Right lung (tissue), 10 donors: ENCODE measurements around the gene BEST2. TPM values are rescaled to one million over a fixed set of nuclear protein-coding genes. Genes with fewer than 3 reads are reported as not detected.
"Not testable (repeated sequence)": the region's sequence is repeated elsewhere in the genome, so short reads cannot be mapped to it uniquely, and the experiment has no call there.

Source experiments
- DNase-seq, 2 donors: peaks; one replicate each; pipeline ENCODE4 v3.0.0-alpha.2; 2013
- long read RNA-seq, 8 donors: transcript quantifications; one replicate each; lab custom pipeline, GENCODE V29; 2026
- polyA plus RNA-seq, 5 donors: library from polyadenylated mRNA; unstranded; fragments of 120-200 nt; gene quantifications; one replicate each; pipeline versions ENCODE4 v1.2.1 to v1.2.3, GENCODE V29; 2013; ENCODE audit warnings: inconsistent platforms in 1 of 5, low replicate concordance in 1 of 5; ENCODE audit not compliant: insufficient read length in 5 of 5, insufficient read depth in 1 of 5

BEST2 gene
- under 1 TPM in 4 of 5 donors, not detected in 1; 0.09 to 0.19 (median 0.15) TPM for polyA plus RNA-seq
- long read RNA-seq, donor 1: 0 reads
- long read RNA-seq, donor 2: 0 reads
- long read RNA-seq, donor 3: 0 reads
- long read RNA-seq, donor 4: 0 reads
- long read RNA-seq, donor 5: 0 reads
- long read RNA-seq, donor 6: 0 reads
- long read RNA-seq, donor 7: 0 reads
- long read RNA-seq, donor 8: 0 reads

GRCh38 chr19:12751635-12752034, at the start of gene BEST2:
BEST2 (plus strand) TSS chr19:12751791; CDS start chr19:12752593, 802 bp downstream.
- no peak for DNase-seq

- DNase-seq: no peak
Measured at GRCh38 chr19:12703046-12703445, 48.5 kb upstream of the BEST2 start.

GRCh38 chr19:12705169-12705568, 46.4 kb upstream of the BEST2 start:
- no peak for DNase-seq

- no peak for DNase-seq
Measured at GRCh38 chr19:12705654-12706331, 45.8 kb upstream of the BEST2 start.

- no peak for DNase-seq
Measured at GRCh38 chr19:12706332-12706718, 45.3 kb upstream of the BEST2 start.

- no peak for DNase-seq
Measured at GRCh38 chr19:12708641-12709040, 43.0 kb upstream of the BEST2 start.

GRCh38 chr19:12711187-12711586, 40.4 kb upstream of the BEST2 start:
- DNase-seq: no peak

GRCh38 chr19:12712077-12712476, 39.5 kb upstream of the BEST2 start:
- not testable (repeated sequence) for DNase-seq

- DNase-seq: not testable (repeated sequence)
Measured at GRCh38 chr19:12713304-12713703, 38.3 kb upstream of the BEST2 start.

GRCh38 chr19:12715102-12715501, 36.5 kb upstream of the BEST2 start:
- DNase-seq: no peak

GRCh38 chr19:12715929-12716328, 35.7 kb upstream of the BEST2 start:
- no peak for DNase-seq

- no peak for DNase-seq
Measured at GRCh38 chr19:12720296-12720695, 31.3 kb upstream of the BEST2 start.

- no peak for DNase-seq
Measured at GRCh38 chr19:12720851-12721655, 30.5 kb upstream of the BEST2 start.

- peak; percentile 77 to 80 for DNase-seq
Measured at GRCh38 chr19:12721656-12722565, 29.7 kb upstream of the BEST2 start.

GRCh38 chr19:12722566-12723380, 28.8 kb upstream of the BEST2 start:
- DNase-seq: peak; percentile 96

GRCh38 chr19:12723381-12723640, 28.3 kb upstream of the BEST2 start:
- DNase-seq: no peak

GRCh38 chr19:12723641-12724426, 27.8 kb upstream of the BEST2 start, which contains the start of gene TNPO2:
TNPO2 (minus strand) TSS chr19:12723932; CDS start chr19:12720977, 2,955 bp downstream.
- DNase-seq: peak; percentile 36 to 55

- not testable (repeated sequence) for DNase-seq
Measured at GRCh38 chr19:12725612-12726011, 26.0 kb upstream of the BEST2 start.

GRCh38 chr19:12726988-12727316, 24.6 kb upstream of the BEST2 start:
- no peak for DNase-seq
